GM18505 (cell line): ENCODE results near the gene ZCCHC2.

Source experiments
- ATAC-seq: cut with Tn5 transposase; IDR thresholded peaks from one replicate; pipeline ENCODE4 v1.9.1; 2021; ENCODE audit not compliant: unreplicated experiment
- POLR2A ChIP-seq: IDR thresholded peaks from 4 replicates; pipeline ENCODE4 v1.6.1; 2011; ENCODE audit warnings: borderline replicate concordance; ENCODE audit not compliant: insufficient read depth, insufficient read length; ENCODE audit errors: extremely low read depth

The ZCCHC2 gene

DNA sequence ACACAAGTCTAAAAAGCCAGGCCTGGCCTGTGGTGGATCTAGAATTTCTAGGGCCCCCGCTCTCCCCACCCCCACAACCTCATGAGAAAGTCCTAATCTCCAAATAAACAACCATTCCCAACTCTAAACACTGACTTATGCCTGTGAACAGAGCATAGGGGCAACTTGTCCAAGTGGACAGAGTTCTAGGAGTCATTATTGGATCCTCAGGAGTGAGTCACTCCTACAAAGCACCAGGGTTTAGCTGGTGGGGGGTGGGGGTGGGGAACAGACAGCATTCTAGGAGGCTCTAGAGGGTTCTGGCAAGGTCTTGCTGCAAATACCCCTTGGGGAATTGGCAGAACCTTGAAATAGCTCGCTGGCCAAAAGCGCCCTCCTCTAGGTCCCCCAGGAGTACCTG, 83.3 kb downstream of the ZCCHC2 start:
- no peak for TF ChIP-seq POLR2A
- no peak for ATAC-seq

DNA sequence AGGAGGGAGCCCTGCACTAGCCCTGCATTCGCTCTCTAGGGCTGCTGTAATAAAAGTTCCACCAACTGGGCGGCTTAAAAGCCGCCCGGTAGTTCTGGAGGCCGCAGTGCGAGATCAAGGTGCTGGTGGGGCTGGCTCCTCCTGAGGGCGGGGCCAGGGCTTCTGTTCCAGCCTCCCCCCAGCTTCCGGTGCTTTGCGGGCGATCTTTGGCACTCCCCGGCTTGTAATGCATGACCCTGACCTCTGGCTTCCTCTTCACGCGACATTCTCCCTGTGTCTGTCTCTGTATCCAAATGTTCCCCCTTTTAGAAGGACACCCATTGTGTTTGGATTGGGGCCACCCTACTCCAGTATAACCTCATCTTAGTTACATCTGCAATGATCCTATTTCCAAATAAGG, 84.5 kb downstream of the ZCCHC2 start:
- no peak for ATAC-seq
- no peak for TF ChIP-seq POLR2A

DNA sequence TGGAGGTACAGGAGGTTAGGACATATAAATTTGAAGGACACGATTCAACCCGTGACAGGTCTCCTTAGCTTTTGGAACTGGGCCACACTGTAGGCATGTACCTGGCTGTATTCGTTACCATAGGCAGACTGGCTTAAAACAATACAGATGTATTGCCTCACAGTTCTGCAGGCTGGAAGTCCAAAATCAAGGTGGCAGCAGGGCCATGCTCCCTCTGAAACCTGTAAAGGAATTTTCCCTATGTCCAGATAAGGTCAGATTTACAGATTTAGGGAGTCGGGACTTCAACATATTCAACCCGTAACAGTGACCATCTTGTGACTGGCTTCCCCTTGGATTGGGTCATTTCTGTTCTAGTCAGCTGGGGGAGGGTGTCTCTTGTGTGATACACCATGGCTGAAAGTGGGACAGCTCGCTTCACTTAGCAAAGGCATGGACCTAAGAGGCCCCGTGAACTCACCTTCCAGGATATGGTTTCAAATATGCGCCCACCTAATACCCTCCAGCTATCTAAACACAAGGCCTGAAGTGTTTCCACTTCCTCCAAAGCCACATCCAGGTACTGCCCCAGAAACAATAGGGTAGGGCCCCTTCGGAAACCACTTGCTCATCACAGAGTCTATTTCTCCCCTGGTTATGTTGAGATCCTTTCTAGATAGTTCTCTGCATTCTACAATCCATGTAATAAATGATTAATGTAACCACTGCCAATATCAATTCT, 85.0 kb downstream of the ZCCHC2 start:
- no peak for TF ChIP-seq POLR2A
- ATAC-seq: no peak

DNA sequence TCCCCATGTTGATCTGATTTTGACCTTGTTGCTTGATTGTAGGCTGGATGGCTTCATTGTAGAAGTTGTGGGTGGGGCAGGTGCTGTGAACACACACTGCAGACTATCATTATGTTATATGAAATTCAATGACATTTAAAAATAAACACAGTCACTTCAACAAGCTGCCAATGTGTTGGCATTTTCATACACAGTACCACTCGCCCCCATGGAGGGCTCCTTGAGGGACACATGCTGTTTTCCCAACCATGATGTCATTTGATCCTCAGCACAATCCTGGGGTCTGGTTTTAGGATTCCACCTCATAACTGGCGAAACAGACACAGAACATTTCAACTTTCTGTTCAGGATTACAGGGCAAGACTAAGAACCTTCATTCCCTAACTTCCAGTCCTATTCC, 86.9 kb downstream of the ZCCHC2 start:
- ATAC-seq: no peak

DNA sequence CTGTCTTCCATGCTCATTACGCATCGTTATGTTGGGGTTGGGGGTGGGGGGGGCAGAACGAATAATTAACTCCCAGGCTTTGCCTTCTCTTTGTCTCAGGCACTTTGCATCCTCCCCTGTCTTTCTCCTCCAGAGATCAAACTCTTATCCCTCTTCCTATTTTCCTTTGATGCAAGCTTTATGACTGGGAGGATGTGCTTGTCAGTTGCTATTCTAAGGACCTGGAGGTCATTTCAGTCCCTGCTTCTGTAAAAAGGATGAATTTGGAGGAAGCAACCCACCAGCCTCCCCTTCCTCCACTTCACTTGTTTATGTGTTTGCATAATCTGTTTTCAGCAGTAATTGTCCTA, 87.5 kb downstream of the ZCCHC2 start:
- ATAC-seq: no peak
- no peak for TF ChIP-seq POLR2A

More for the DNA sequence above, 86.9 kb downstream of the ZCCHC2 start:
- TF ChIP-seq POLR2A: no peak

DNA sequence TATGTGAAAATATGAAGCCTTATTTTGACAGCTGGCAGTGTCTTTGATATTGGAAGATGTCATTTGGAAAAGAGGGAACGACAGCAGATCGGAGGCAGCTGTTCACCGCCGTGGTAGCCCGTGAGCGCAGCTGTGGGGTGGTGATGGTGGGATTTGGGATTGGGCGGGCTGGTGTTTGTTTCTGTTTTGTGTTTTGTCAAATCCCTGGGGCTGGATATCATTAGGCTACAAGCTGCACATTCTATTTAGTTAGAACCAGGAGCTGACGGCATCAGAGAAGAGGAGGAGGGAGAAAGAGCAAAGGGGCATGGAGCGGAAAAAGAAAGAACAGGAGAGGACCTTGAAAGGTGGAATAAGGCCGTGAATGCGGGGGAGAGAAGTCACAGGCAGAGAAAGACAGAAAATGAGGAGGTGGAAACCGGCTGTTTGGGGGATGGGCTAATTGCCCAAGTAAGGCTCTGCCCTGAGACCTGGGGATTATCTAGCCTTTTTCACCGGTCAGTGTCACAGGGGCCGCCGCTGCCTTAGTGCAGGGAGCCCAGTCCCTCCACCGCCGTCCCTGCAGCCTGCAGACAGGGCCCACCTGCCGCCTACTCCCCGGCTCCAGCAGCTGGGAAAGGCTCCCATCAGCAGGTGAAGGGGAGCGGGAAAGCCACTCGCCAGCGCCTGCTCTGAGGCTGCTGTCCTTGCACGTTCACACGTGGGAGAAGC, 88.0 kb downstream of the ZCCHC2 start:
- no peak for TF ChIP-seq POLR2A
- ATAC-seq: no peak

DNA sequence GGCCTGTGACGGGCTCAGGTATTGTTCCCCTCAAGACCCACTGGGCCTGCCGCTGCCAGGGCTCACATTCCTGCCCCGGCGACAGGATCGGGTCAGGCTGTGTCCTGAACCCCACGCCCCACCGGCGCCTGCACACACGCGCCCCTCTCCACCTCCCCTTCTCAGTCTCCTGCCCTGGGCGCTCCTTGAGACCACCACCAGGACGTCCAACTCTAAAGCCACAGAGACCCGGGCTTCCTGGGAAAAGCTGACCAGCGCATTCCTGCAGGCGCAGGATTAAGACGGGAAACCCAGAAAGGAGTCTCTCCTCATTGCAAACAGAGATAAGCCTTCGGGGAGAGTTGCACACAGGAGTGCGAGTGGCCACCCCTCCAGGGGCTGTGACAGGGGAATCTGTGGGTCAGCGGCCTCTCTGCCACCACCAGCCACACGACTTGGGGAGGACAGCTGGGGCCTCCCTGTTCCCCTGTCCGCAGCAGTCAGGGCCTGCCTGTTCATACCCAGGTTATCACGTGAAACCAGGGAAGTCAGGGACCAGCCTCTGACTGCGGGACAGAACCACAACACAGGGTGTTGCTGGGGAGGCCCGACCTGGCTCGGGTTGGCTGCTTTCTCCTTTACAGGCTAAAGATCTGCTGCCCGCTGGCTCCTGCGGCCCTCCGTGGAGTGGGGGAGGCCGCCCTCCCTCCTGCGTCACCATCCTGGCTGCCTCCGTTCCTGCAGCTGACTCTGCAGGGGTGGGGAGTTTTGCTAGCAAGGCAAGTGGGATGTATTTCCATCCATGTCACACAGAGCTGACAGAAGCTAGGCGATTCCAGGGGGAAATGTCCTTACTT, 88.8 kb downstream of the ZCCHC2 start:
- TF ChIP-seq POLR2A: no peak
- no peak for ATAC-seq

DNA sequence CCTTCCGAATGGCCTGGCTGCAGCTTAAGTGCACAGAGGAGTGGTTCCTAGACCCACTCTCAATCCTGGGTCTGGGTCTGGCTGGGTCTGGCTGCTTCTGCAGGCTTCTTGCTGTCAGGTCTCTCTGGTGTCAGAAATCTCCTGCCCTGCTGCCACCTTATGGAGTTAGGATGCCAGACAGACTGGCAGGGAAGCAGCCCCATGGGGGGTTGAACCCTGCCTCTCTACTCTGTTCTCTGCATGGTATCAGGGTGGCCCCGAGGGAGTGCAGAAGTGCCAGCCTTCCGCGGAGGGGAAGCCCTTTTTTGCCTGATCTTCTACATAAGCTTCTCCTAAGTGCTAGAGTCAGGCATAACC, 89.4 kb downstream of the ZCCHC2 start:
- no peak for TF ChIP-seq POLR2A
- no peak for ATAC-seq

DNA sequence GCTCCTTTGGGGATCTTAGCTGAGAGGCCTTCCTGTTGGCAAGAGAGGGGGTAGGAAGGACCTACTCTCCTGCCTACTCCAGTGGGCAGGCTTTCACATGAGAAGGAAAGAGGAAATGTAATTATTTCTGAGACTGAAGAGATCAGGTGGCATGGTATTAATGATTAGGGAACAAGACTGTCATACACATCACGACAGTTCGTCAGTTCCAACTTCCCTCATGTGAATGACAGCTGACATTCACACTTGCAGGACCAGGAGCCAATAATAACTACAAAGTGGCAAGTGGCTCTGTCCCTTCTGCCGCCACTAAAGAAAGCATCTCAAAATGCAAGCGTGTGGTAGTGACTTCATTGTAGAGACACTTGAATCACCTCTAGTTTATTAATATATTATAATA, 90.0 kb downstream of the ZCCHC2 start:
- no peak for TF ChIP-seq POLR2A
- no peak for ATAC-seq

DNA sequence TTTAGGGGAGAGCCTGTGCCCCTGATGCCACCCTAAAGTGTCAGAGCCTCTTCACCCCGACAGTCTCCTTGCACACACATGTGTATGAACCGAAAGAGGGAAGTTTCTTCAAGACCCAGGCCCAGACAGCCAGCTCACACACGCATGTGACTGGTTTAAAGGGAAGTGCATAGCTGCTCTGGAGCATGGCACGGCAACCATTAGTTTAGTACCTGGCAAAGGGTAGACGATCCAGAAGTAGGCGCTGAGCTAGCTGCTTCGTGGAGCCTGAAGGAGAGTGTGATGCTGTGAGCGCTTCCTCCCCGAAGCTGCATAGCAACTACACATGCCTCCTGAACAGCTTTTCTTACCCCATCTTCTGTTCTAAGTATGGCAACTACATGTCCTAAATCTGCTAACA, 91.7 kb downstream of the ZCCHC2 start:
- no peak for TF ChIP-seq POLR2A
- ATAC-seq: no peak

DNA sequence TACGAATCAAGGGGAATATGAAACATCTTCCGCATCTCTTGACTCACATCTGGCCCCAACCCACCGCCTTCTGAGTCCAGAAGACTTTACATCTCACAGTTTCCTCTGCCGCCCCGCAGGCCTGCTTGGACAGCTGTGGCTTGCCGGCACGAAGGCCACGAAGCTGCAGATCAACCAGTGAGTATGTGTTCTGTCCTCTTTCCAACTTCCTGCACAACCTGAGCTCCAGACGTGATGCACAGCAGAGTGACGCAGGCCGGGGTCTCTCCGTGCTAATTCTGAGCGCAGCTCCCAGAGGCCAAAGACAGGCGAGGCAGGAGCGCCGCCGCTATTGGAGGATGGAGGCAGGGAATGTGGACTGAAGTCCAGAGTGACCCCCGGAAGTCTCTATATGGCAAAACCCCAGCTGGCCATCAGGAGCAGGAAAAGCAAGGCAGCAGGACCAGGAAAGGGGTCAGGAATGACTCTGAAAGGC, 93.5 kb downstream of the ZCCHC2 start:
- ATAC-seq: no peak
- no peak for TF ChIP-seq POLR2A

DNA sequence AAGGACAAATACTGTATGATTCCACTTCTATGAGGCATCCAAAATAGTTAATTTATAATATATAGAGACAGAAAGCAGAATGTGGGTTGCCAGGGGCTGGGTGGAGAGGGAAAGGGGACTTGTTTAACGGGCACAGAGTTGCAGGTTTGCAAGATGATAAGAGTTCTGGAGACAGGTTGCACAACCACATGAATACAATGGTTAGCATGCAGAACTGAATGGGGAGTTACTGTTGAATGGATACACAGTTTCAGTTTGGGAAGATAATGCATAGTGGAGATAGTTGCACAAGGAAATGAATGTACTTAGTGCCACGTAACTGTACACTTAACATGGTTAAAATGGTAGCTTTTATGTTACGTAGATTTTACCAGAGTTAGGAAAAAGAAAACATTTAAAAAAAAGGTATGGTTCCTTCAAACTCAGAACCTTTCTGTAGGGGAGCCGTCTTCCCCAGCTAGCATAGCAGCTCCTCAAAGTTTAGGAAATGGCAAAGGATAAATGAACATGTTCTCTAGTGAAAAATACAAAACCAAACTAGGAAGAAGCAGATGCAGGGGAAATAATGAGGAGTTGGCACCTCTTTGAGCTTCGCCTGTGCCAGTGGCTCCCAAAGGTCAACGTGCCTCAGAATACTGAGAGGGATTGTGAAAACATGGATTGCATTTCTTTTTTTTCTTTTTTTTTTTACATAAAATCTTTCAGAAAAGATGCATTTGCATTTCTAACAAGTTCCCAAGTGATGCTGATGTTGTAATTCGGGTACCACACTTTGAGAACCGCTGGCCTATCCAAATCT, 95.2 kb downstream of the ZCCHC2 start:
- TF ChIP-seq POLR2A: no peak
- no peak for ATAC-seq

DNA sequence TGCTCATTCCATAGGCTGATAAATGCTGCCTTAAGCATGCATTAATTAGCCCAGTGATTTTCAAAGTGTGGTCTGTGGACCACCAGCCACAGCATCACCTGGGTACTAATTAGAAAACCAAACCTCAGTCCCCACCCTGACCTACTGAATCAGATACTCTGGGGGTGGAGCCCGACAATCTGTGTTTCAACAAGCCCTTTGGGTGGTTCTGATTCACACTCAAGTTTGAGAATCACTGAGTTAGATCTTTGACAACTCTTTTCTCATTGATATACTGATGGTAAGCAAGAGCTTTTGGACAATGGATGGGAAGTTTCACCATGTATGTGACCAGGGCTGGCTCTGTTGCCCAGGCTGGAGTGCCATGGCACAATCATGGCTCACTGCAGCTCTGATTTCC, 95.9 kb downstream of the ZCCHC2 start:
- no peak for ATAC-seq
- TF ChIP-seq POLR2A: no peak

DNA sequence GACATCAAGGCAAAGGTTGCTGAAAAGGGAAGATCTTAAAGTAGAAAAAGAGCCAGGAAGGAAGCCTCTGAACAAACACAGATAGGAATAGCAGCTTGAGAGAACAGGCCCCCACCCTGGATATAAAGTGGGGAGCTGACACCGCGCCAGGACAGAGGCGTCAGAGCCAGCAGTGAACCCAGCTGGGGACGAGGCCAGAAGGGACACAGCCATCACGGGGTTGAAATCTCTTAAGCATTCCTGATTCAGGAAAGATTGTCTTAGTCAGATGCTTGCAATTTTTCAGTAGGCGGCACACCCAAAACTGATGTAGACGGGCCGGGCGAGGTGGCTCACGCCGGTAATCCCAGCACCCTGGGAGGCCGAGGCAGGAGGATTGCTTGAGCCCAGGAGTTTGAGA, 98.7 kb downstream of the ZCCHC2 start:
- TF ChIP-seq POLR2A: no peak
- no peak for ATAC-seq

DNA sequence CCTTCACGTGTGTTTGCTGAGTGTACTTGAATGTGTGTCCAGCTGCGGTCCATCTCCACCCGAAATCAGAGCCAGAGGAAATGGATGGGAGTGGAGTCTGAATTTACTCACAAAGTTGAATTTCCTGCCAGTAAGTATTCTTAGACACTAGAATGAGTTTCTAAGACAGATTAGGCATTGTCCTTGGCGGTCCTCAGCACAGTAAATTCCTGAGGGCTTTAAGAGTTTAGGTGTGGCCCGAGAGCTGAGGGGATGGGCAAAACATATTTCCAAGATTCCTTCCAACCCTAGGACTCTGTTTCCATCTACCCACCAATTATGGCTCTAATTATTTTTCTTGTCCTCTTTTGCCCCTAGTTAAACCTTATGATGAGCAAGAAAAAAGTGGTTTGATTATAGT, 102.2 kb downstream of the ZCCHC2 start:
- ATAC-seq: no peak
- no peak for TF ChIP-seq POLR2A
